ENCODE measurements around the gene CD164L2.
A peak's percentile ranks its signal among the peaks of the same experiment; 100 is the strongest.

CD164L2 gene

DNA sequence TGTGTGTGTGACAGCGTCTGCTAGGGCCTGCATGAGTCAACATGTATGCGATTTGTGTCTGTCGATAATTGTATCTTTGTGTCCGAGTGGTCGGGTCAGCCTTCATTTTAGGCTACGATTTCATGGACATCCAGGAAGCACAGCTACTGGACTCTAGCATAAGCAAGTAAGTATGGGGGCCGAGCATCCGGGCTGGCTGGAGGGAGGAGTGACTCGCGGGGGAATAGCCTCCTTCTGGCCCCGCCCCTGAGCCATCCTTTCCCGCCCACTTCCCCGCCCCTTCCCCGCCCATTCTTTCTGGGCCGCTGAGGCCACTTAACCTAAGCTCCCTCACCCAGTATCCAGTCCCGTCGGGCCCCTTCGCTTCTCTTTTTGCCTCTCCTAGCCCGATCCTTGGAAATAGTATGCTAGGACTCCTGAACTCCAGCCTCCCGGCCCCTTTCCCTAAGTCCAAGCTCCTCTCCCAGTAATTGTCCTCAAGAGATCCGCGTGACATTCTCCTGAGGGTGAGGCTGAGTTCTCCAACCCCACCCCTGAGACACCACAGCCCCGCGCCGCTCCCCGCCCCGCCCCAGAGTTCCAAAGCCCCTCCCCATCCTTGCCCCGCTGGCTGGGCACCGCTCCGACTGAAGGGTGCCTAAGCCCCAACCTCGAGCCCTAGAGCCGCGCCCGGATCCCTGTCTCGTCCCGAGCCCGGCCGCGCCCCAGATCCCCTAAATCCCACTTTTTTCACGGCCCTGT, 17.6 kb downstream of the CD164L2 start:
- peak; percentile 62 to 71 for DNase-seq (ENCODE audit: low read depth in 1 of 2, low spot score in 1 of 2)

DNA sequence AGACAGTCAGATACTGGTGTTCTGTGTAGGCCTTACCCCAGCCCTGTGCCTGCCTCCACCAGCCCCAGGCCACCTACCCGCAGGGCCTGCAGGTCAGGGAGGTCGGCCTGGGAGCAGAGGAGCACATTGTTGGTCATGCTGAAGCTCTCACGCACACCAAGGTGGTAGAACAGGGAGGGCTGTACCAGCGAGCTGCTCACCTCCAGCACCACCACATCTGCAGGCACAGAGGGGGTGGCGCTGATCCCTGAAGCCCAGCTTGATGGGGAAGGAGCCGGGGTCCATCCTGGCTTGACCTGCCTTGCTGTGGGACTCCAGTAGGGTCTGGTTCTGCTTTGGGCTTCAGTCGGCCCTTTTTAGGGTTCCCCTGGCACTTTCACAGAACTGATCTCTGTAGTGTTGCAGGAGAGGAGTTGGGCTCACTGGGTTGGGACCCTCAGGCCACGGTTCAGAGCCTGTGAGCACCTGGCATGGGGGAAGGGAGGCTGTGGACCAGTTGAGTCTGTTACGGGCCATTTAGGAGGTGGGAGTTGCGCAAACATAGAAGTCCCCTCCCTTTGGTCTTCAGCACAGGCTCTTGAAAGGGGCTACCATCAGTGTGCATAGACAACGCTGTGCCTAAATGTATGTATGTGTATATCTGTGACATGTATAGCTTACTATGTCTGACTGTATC, 18.3 kb downstream of the CD164L2 start:
- no peak for DNase-seq (ENCODE audit: low read depth in 1 of 2, low spot score in 1 of 2)

DNA sequence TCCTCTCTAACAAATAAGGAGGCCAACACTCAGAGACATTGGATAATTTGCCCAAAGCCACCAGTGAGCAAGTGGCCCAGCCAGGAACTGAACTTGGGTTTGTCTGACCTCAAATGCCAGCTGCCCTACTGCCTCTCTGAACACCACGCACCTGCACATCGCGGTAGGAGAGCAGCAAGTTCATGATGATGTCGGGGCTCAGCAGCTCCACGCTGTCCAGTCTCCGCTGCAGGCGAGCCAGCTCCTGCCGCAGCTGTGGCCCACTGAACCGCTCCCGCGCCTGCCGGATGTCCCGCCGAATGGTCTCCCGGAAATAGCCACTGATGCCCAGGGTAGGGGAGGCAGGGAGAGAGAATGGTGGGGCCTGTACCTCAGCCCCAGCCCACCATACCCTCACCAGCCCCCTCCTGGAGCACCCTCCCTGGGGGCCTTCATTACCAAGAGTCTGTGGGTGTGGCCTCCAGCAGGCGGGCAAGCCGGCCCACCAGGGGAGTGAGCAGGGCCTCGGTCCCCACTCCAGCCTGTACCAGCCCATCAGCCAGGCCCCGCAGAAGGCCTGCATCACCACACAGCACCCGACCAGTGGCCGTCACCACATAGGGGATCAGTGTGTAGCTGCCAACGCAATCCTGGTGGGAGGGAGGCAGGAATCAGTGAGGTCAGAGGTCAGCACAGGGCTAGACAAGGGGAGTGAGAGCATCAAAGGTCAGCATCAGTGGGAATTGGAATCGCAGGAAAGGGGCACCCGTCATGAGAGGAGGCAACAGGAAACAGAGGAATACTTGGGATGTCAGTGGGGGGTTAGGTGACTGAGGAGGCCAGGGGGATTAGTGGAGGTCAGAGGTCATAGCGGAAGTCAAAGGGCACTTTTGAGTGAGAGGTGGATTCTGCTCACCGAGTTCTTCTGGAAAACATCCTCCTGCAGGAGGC, 19.1 kb downstream of the CD164L2 start:
- DNase-seq (ENCODE audit: low read depth in 1 of 2, low spot score in 1 of 2), result no peak

DNA sequence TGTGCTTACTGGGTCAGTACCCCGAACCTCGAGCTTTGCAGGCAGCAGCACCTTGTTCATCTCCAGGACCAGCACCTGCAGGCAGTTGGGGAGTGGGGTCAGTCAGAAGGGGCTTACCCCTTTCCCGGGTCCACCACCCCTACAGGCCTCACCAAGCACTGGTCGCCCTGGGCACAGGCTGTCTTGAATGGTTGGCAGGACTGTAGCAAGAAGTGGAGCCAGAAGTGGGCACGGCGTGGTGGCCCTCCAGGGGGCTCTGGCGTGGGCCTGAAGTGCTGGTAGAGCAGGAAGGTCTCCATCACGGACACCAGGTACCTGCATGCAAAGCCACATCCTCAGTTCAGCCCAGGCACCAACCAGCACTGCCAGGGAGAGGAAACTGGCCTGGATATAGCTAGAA, 21.6 kb downstream of the CD164L2 start:
- DNase-seq (ENCODE audit: low read depth in 1 of 2, low spot score in 1 of 2), result no peak

DNA sequence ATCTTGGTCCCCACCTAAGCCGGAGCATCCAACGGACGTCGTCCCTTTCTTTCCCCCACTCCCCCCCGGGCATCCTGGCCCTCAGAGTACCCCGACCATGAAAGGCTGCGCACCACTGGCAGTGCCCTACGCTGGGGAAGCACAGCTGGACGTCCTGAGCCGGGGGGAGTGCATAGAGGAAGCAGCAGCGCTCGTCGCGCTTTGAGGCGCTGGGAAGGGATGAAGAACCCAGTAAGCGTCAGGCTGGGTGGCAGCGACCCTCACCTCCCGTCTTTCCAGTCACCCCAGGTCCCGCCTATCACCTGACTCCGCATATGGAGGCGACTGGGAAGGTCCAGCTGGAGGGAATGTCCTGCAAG, 22.1 kb downstream of the CD164L2 start:
- DNase-seq (ENCODE audit: low read depth in 1 of 2, low spot score in 1 of 2), result no peak

DNA sequence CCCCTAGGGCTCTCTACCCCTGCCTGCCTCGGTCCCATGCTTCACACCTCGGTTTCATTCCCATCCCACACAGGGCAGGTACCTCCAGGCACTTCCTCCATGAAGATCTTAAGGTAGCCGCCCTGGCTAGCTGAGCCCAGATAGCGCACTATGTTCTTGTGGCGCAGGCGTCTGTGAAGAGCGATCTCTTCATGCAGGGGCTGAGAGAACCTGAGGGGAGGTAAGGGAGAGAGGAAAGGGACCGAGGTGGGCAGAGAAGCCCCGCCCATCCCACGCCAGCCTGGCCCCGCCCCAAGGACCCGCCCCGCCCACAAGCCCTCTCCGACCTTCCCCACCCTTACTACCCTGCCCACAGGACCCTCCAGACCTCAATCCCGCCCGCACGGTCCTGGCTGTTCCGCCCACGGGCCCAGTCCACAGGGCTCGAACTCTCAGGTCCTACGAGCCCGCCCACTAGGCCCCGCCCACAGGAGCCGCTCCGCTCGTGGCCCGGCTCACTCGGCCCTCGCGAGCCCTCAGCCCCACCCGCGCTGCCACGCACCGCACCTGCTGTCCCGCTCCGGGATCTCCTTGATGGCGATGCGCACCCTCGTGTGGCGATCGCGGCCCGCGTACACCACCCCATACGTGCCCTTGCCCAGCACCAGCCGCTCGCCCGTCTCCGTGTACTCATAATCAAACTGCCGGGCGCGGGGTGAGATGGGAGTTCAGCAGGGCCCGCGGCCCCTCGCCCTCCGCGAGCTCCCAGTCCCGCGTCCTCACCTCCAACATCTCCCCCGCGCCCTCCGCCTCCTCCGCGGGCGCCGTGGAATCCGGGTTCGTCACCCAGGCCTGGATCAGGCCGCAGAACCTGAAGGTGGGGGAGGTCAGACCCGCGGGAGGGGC, 22.7 kb downstream of the CD164L2 start:
- no peak for DNase-seq (ENCODE audit: low read depth in 1 of 2, low spot score in 1 of 2)

DNA sequence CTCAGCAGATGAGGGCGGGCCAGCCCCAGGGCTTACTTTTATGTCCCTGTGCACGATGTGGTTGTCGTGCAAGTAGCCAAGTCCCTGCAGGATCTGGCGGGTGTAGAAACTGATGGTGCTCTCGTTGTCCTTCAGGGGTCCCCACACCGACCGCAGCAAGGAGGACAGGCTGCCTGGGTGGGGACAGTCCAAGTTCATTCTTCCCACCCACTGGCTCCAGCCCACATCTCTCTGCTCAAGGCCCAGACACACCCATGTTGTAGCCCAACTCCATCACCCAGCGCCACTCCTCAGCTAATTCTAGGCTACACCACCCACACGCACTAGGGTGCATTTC, 23.3 kb downstream of the CD164L2 start:
- no peak for DNase-seq (ENCODE audit: low read depth in 1 of 2, low spot score in 1 of 2)

DNA sequence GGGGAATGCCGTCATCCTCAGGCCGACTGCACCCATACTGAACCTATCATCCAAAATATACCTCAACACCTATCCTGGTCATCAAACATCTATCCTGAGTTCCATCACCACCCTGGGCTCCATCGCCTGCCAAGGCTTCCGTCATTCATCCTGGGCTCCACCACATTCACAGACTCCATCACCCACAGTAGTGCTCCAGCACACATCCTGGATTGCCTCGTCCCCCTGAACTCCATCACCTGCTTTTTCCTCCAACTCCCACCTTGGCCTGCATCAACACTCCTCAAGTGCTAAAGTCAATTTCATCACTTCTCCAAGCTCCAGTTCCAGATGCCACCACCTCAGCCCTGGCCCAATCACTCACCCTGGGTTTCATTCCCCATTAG, 24.2 kb downstream of the CD164L2 start:
- no peak for DNase-seq (ENCODE audit: low read depth in 1 of 2, low spot score in 1 of 2)

DNA sequence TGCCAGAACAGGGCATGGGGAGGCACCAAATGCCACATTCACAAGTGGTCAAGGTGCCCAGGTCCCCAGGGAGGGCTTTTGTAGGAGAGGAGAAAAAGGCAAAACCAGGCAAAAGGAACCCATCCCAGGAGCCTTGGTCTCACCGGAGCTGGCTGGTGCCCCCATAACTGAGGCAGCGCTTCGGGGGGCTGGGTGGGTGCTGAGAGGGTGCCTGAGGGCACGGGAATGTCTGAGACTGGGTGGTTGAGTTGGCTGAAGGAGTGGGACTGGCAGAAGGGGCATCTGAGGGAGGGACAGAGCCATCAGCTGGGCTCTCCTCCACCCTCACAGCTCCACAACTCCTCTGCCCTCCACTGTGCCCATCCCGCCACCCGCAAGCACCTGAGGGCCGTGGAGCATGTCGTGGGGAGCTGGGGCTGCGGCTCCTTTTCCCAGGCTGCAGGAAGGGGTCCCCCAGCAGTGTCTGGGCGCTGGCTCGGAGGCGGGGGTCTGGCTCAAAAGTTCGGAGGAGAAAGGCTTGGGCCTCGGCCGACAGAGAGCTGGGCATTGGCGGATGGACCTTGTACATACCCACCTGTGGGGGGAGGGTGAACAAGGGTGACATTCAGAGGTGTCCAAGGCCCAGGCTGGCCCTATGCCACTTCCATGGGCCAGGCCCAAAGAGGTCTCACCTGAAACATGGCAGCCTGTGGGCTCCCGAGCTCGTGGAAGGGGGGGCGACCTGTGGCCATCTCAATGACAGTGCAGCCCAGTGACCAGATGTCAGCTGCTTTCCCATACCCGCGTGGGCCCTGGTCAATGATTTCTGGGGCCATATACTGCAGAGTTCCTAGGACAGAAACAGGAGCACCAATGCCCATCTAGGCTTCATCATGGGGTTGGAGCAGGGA, 24.9 kb downstream of the CD164L2 start:
- no peak for DNase-seq (ENCODE audit: low read depth in 1 of 2, low spot score in 1 of 2)

DNA sequence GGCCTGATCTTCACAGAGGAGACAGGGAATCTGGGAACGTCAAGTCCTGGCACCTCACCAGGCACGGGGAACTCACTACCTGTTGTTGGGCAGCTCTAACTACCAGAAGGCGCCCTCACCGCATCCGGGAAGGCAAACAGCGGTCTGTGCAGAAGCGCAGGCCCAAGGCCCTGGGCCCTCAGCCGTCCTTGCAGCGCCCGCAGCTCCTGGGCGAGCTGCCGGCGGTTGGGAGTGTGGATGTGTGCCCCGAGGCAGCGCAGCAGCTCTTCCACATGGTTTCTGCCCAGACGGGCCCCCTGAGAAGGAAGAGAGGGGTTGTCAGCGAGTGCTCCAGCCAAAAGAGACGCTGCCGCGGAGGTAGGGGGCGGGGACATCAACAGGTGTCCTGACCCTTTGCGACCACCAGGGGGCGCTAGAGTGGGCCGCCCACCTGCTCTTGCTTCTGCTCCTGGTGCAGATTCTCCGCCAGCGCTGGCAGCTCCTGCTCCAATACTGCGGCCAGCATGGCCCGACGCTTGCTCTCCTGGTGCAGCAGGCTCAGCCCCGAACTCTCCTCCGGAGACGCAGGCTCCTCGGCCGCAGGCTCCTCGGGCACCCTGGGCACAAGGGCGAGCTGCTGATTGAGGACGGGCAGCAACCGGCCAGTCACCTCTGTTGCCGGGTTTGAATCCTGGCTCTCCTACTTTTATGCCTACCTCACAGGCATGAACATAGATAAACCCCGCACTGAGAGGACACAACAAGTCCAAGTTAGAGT, 25.7 kb downstream of the CD164L2 start:
- DNase-seq (ENCODE audit: low read depth in 1 of 2, low spot score in 1 of 2), result peak; percentile 74 to 76

DNA sequence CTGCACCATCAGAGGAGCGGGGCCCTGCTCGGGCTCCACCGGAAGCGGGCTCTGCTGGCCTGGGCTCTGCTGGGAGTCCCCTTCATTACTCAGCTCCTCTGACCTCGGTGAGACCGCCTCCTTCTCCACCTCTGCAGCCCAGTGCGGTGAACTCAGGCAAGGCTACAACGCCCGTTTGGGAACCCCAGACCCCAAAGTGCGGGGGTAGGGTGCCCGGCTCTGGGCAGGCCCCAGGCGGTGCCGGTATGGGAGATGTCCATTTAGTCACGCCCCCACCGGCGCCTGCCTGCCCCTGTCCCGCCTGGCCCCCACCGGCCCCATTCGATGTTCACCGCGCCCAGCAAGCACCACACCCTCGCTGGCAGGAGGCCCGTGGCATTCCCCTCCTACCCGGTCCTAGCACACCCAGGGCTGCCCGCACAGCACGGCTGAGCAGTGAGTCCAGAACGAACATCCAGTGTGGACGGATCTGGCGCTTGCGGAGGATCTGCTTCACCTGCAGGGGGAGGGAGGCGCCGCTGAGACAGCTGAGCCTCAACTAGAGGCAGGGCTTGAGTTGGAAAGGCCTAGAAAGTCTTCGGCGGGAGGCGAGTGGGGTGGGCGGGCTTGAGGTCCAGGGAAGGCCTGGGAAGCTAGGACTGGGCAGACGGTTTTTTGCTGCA, 26.4 kb downstream of the CD164L2 start:
- DNase-seq (ENCODE audit: low read depth in 1 of 2, low spot score in 1 of 2), result no peak

DNA sequence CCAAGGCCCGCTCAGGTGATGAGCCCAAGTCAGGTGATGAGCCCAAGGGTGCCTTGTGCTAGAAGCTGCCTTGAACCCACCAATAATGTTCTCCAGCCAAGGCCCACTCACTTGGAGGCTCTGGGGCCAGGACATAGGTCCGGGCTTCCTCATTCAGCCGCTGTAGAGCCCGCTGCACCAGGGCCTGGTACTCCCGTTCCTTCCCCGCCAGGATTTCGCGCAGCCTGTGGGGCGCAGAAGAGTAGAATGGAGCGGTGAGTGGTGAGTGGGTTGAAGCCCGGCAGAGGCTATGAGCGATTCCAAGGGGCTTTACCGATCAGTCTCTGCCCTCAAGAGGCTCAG, 26.9 kb downstream of the CD164L2 start:
- DNase-seq (ENCODE audit: low read depth in 1 of 2, low spot score in 1 of 2), result no peak

DNA sequence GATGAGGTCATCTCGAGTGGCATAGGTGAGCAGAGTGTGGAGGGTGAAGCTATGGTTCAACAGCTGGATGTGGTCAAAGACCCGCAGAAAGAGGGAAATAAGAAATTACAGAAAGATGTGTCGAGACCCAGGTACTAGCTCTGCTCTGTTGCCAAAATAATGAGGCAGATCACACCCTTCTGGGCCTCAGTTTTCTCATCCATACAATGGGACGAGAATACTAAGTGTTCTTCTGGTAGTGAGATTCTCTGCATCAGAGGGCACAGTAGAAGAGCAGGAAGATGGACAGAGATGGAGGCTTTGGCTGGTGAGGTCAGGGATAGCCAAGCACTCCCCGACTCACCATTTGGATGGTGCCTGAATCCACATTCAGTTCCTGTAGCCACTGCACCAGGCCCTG, 27.4 kb downstream of the CD164L2 start:
- no peak for DNase-seq (ENCODE audit: low read depth in 1 of 2, low spot score in 1 of 2)

DNA sequence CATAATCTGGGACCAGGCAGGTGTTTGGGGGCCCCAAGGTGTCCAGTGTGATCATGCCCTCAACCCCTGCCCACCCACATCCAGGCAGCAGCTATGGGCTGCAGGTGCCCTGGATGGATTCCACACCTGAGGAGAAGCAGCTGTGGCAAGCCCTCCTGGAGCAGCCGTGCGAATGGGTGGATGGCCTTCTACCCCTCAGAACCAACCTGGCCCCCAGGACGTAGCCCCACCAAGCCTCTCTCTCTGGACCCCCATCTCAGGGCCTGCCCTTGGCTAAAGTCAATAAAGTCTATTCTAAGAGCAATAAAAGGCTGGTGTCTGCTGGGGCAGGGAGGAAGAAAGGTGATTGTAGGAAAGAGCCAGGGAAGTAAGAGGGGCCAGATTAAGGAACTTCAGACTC, 29.5 kb downstream of the CD164L2 start:
- DNase-seq (ENCODE audit: low read depth in 1 of 2, low spot score in 1 of 2), result no peak

DNA sequence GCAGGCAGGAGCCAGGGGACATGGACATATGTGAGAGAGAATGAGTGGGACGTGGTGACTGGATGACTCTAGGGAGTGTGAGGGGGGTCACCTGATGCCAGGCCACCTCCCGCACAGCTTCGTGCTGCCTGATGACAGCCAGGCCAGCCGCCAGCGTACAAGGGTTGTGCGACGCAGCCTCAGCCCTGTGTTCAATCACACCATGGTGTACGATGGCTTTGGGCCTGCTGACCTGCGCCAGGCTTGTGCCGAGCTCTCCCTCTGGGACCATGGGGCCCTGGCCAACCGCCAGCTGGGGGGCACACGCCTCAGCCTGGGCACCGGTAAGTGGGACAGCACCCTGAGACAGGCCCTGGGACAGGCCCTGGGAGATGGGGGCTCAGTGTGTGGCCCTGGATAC, 30.0 kb downstream of the CD164L2 start:
- DNase-seq (ENCODE audit: low read depth in 1 of 2, low spot score in 1 of 2), result no peak

DNA sequence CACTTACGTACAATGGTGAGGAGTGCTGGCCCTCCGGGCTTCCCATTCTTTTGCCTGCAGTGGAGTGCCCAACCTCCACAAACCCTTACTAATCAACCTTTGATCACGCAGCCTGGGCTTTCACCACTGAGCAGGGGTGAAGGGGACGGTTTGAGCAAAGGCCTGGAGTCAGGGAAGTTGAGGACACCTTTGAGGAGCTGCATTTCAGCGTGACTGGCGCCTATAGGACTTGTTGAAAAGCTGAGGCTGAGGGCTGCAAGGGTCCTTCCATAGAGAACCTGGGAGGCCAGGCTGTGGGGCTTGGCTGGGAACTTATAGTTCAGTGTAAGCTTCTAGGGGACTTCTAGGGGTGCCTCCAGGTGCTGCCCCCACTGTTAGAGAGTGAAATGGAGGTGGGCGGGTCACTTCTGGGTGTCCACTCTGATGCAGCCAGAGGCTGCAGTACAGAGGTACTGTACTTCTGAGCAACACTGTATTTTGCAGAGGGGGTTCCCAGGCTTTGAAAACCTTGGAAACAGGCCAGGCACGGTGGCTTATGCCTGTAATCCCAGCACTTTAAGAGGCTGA, 31.5 kb downstream of the CD164L2 start:
- DNase-seq (ENCODE audit: low read depth in 1 of 2, low spot score in 1 of 2), result no peak

DNA sequence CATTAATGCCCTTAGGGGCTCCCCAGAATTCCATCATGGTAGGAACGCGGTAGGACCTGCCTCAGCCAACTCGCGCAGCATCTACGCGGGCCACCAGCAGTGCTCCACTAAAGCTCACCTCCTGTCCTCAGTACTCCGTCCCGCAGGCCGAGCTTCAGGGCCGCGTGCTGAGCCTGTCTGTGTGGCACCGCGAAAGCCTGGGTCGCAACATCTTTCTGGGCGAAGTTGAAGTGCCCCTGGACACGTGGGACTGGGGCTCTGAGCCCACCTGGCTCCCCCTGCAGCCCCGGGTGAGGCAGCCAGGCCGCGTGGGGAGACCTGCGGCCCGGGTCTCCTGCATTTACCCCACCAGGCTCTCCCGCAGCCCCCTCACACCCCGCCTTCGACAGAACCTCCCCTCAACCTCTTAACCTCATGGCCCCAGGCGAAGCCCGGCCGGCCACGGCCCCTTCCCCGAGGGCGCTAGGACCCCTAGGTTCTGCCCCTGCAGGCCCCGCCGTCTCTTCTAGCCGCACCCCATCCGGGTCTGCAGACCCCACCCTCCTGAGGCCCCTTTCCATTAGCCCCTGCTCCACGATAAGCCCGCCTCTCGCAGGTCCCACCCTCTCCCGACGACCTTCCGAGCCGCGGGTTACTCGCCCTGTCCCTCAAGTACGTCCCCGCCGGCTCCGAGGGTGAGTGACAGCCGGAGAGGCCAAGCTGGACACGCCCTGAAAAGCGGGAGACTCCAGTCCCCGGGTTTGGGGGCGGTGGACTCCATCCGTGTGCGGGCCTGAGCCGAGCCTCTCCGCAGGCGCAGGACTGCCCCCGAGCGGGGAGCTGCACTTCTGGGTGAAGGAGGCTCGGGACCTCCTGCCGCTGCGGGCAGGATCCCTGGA, 32.2 kb downstream of the CD164L2 start:
- no peak for DNase-seq (ENCODE audit: low read depth in 1 of 2, low spot score in 1 of 2)
